ENCODE measurements around the gene KIAA2012.

DNA sequence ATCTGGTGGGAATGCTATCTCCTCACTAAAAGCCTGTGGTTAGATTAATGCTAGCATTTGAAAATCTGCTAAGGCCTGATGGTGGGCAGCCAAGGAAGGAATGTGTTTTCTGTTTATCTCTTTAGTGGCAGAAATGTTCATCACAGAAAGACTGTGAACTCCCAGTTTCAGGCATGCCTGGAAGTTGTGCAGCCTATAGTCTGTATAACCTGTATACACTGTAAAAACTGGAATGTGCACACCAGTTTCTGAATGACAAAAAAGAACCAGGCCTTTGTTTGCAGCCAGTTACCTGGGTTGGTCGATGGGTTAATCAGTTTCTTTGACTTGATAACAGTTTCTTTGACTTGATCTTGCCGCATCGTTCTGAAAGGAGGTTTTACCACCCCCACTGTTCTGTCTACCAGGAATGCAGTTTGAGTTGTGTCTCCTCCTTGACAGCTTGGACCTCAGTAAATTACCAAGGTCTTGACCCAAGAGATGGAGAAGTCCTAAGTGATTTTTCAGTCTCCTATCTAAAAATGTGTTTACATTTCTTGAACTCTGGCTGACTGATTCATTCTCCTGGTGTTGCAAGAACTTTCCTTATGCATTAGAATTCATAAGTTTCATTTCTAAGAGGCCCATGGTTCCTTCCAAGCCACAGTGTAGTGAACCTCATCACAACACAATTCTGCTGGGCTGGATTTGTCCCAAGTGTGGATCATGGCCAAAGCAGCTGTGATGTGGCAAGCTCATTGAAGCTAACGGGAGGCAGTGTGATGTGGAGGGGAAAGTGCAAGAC lies 62.2 kb downstream of the KIAA2012 start:
- TF ChIP-seq, protein P1, sequence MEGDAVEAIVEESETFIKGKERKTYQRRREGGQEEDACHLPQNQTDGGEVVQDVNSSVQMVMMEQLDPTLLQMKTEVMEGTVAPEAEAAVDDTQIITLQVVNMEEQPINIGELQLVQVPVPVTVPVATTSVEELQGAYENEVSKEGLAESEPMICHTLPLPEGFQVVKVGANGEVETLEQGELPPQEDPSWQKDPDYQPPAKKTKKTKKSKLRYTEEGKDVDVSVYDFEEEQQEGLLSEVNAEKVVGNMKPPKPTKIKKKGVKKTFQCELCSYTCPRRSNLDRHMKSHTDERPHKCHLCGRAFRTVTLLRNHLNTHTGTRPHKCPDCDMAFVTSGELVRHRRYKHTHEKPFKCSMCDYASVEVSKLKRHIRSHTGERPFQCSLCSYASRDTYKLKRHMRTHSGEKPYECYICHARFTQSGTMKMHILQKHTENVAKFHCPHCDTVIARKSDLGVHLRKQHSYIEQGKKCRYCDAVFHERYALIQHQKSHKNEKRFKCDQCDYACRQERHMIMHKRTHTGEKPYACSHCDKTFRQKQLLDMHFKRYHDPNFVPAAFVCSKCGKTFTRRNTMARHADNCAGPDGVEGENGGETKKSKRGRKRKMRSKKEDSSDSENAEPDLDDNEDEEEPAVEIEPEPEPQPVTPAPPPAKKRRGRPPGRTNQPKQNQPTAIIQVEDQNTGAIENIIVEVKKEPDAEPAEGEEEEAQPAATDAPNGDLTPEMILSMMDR (conservative IDR thresholded peaks at IDR 0.05; ENCODE audit: low read depth, low read length): no peak
- no peak for TF ChIP-seq EZH2 (IDR thresholded peaks at IDR 0.05; ENCODE audit: borderline replicate concordance, low read depth, low read length, poor library complexity, severe bottlenecking)

All from A673 (cell line).